ENCODE data around the gene CFB.

GRCh38 chr6:31906122-31906521 is 39.8 kb upstream of the CFB start:
- TF ChIP-seq CTCF (IDR thresholded peaks at IDR 0.05) (no peak), EZH2 (IDR thresholded peaks at IDR 0.05) (no peak)
